HepG2 (cell line): ENCODE measurements around the gene RMND5A. TPM values are rescaled to one million over a fixed set of nuclear protein-coding genes. Genes with fewer than 3 reads are reported as not detected.

Experiments used
- CEBPG ChIP-seq: IDR thresholded peaks from 2 replicates; pipeline ENCODE4 v1.6.1; 2016
- CTCF ChIP-seq: sonication (generic); formaldehyde crosslinking; IDR thresholded peaks from 2 replicates; pipeline ENCODE4 v1.5.0; 2020; ENCODE audit warnings: mild to moderate bottlenecking, missing genetic modification reagents, moderate library complexity
- MIXL1 ChIP-seq: IDR thresholded peaks from 2 replicates; pipeline ENCODE4 v1.6.1; 2016
- SOX5 ChIP-seq: IDR thresholded peaks from 2 replicates; pipeline ENCODE4 v1.6.1; 2016; ENCODE audit warnings: borderline replicate concordance
- ZSCAN31 ChIP-seq: sonication (generic); formaldehyde crosslinking; IDR thresholded peaks from 2 replicates; pipeline ENCODE4 v1.5.0; 2020; ENCODE audit warnings: low read depth, mild to moderate bottlenecking, missing genetic modification reagents
- polyA plus RNA-seq, 8 experiments: library from polyadenylated mRNA; depleted of rRNA in 3 of 8; stranded (reverse) in 7 of 8; unstranded in 1 of 8; fragments of >200 nt; fragmentation: Illumina TruSeq in 4 of 8; extraction: Trizol in 4 of 8; gene quantifications; 2 replicates each; pipeline versions ENCODE4 v1.2.1 to v1.2.3, GENCODE V29; 2011 to 2016; ENCODE audit warnings: low read depth in 4 of 8, missing spikeins in 1 of 8, mixed read lengths in 1 of 8; ENCODE audit not compliant: insufficient read depth in 1 of 8
- total RNA-seq, 5 experiments: library from RNA; depleted of rRNA; stranded (reverse); fragments of >200 nt; fragmentation: Illumina TruSeq; extraction: Trizol; gene quantifications; 2 replicates each; pipeline ENCODE4 v1.2.3, GENCODE V29; 2016; ENCODE audit warnings: low read depth in 1 of 5
- TF ChIP-seq, protein P1 (sequence below): sonication (generic); formaldehyde crosslinking; IDR thresholded peaks from 2 replicates; pipeline ENCODE4 v1.5.0; 2020; ENCODE audit warnings: mild to moderate bottlenecking, missing genetic modification reagents, borderline replicate concordance

Gene RMND5A
- total and polyA plus RNA-seq, 2 of the 13 experiments (the other 11 are each of a cell fraction or from before 2014, with no cell fraction given) = 31.0 to 66.4 TPM

GRCh38 chr2:86675511-86676015, 44.5 kb upstream of the RMND5A start (continued):
- TF ChIP-seq CTCF (CRISPR knock-in tag) (peak; percentile 73), MIXL1 (peak; percentile 54; the same call in 1 of the 2 replicates), ZSCAN31 (CRISPR knock-in tag) (no peak), CEBPG (0 out of 2 replicates have a peak, but pooled peaks have one; percentile 25), SOX5 (0 out of 2 replicates have a peak, but pooled peaks have one; percentile 20)
- TF ChIP-seq, protein P1, sequence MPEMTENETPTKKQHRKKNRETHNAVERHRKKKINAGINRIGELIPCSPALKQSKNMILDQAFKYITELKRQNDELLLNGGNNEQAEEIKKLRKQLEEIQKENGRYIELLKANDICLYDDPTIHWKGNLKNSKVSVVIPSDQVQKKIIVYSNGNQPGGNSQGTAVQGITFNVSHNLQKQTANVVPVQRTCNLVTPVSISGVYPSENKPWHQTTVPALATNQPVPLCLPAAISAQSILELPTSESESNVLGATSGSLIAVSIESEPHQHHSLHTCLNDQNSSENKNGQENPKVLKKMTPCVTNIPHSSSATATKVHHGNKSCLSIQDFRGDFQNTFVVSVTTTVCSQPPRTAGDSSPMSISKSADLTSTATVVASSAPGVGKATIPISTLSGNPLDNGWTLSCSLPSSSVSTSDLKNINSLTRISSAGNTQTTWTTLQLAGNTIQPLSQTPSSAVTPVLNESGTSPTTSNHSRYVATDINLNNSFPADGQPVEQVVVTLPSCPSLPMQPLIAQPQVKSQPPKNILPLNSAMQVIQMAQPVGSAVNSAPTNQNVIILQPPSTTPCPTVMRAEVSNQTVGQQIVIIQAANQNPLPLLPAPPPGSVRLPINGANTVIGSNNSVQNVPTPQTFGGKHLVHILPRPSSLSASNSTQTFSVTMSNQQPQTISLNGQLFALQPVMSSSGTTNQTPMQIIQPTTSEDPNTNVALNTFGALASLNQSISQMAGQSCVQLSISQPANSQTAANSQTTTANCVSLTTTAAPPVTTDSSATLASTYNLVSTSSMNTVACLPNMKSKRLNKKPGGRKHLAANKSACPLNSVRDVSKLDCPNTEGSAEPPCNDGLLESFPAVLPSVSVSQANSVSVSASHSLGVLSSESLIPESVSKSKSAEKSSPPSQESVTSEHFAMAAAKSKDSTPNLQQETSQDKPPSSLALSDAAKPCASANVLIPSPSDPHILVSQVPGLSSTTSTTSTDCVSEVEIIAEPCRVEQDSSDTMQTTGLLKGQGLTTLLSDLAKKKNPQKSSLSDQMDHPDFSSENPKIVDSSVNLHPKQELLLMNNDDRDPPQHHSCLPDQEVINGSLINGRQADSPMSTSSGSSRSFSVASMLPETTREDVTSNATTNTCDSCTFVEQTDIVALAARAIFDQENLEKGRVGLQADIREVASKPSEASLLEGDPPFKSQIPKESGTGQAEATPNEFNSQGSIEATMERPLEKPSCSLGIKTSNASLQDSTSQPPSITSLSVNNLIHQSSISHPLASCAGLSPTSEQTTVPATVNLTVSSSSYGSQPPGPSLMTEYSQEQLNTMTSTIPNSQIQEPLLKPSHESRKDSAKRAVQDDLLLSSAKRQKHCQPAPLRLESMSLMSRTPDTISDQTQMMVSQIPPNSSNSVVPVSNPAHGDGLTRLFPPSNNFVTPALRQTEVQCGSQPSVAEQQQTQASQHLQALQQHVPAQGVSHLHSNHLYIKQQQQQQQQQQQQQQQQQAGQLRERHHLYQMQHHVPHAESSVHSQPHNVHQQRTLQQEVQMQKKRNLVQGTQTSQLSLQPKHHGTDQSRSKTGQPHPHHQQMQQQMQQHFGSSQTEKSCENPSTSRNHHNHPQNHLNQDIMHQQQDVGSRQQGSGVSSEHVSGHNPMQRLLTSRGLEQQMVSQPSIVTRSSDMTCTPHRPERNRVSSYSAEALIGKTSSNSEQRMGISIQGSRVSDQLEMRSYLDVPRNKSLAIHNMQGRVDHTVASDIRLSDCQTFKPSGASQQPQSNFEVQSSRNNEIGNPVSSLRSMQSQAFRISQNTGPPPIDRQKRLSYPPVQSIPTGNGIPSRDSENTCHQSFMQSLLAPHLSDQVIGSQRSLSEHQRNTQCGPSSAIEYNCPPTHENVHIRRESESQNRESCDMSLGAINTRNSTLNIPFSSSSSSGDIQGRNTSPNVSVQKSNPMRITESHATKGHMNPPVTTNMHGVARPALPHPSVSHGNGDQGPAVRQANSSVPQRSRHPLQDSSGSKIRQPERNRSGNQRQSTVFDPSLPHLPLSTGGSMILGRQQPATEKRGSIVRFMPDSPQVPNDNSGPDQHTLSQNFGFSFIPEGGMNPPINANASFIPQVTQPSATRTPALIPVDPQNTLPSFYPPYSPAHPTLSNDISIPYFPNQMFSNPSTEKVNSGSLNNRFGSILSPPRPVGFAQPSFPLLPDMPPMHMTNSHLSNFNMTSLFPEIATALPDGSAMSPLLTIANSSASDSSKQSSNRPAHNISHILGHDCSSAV (CRISPR knock-in tag) = no peak
